ENCODE measurements around the gene CDON. TPM values are rescaled to one million over a fixed set of nuclear protein-coding genes. Genes with fewer than 3 reads are reported as not detected.

The CDON gene
- total and polyA plus RNA-seq, 2 donors (not counting 3 experiments of a cell fraction or from before 2014, with no cell fraction given) = 1.6 to 3.8 TPM

- Histone ChIP-seq H4K20me1 (replicated peaks; ENCODE audit: control insufficient read depth, extremely low read depth, insufficient read depth, low read length) (no peaks in the 10 kb centered on the region), H3K4me1 (ENCODE audit: control insufficient read depth, extremely low read depth, insufficient read depth, low read length) (no peaks in the 10 kb centered on the region), H3K4me3 (replicated peaks in 1 of 3; ENCODE audit: insufficient read depth in 1 of 3, low read depth in 1 of 3, low read length in 3 of 3) (no peak overlapping the region), H3K9ac (replicated peaks; ENCODE audit: extremely low read depth, insufficient read depth, low read length) (no peak overlapping the region), H3K9me1 (replicated peaks; ENCODE audit: control insufficient read depth, extremely low read depth, insufficient read depth, low read length) (no peaks in the 10 kb centered on the region), H3K79me2 (ENCODE audit: control insufficient read depth, insufficient read depth, low read length) (no peaks in the 10 kb centered on the region), H3K9me3 (replicated peaks; ENCODE audit: control insufficient read depth, insufficient read depth, low read length) (no peaks in the 10 kb centered on the region), H3K27ac (ENCODE audit: insufficient read depth, low read depth, low read length) (no peak overlapping the region), H3K4me2 (ENCODE audit: insufficient read depth, low read length) (no peak overlapping the region), H3K27me3 (ENCODE audit: control insufficient read depth in 2 of 2, insufficient read depth in 2 of 2, low read length in 2 of 2) (peaks cover 2 to 3% of the 10 kb centered on the region in 2 experiments), H2AFZ (ENCODE audit: low read depth, low read length) (no peak overlapping the region), H3K36me3 (ENCODE audit: control insufficient read depth in 2 of 2, extremely low read depth in 1 of 2, insufficient read depth in 2 of 2, low read length in 2 of 2) (no peaks in the 10 kb centered on the region)
- intact Hi-C loops (cut with micrococcal nuclease) = no loop called here
- POLR2A ChIA-PET = no interaction called here
- dilution Hi-C loops (cut with MboI; ENCODE audit: extremely low pct_ligation_motif_present, low sequenced_read_pairs) = no loop called here
- BruUV-seq (replicated peaks) = no TSS peak
- CTCF ChIA-PET = interaction anchor here (1.0 kb wide), 1 partner anchor 263 kb away, joined by 3 read pairs; no protein-coding TSS in a partner anchor
- TF ChIP-seq GATA2 (IDR thresholded peaks at IDR 0.05; ENCODE audit: insufficient read depth, insufficient read length, low read depth, low read length) = no peak
- no peak for TF ChIP-seq EZH2 (IDR thresholded peaks at IDR 0.05; ENCODE audit: borderline replicate concordance, low read depth, low read length, severe bottlenecking)
- no peak for TF ChIP-seq MYC (IDR thresholded peaks at IDR 0.05; ENCODE audit: low read depth, low read length)
- no peak for TF ChIP-seq MAX (IDR thresholded peaks at IDR 0.05; ENCODE audit: insufficient read depth, insufficient read length)
- TF ChIP-seq JUN (IDR thresholded peaks at IDR 0.05; ENCODE audit: borderline replicate concordance, insufficient read depth, insufficient read length, low read depth) = no peak
- TF ChIP-seq POLR2AphosphoS5 (IDR thresholded peaks at IDR 0.05; ENCODE audit: insufficient read depth, low read depth, low read length) = no peak
- no peak for TF ChIP-seq CTCF (IDR thresholded peaks at IDR 0.05; ENCODE audit: extremely low read depth in 1 of 2, insufficient read depth in 1 of 2, low read depth in 1 of 2, low read length in 2 of 2)
- no peak for TF ChIP-seq FOS (IDR thresholded peaks at IDR 0.05; ENCODE audit: borderline replicate concordance, insufficient read depth, low read length)
- no peak for TF ChIP-seq POLR2A (IDR thresholded peaks at IDR 0.05; ENCODE audit: low read depth, low read length)
- DNase-seq (ENCODE audit: low read depth, low spot score) (no peak), FAIRE-seq (no peak)
Measured at GRCh38 chr11:125931116-125931515, 131.6 kb downstream of the CDON start.
